Right ventricle myocardium superior (tissue), 1 donor: ENCODE measurements around the gene GAP43. TPM values are rescaled to one million over a fixed set of nuclear protein-coding genes. Genes with fewer than 3 reads are reported as not detected.
A peak's percentile ranks its signal among the peaks of the same experiment; 100 is the strongest.

Experiments
- ATAC-seq: fragments of 200-7000 bp; cut with Tn5 transposase; one replicate; pipeline ENCODE4 v1.9.1; 2020; ENCODE audit warnings: mild to moderate bottlenecking; ENCODE audit not compliant: poor library complexity
- DNase-seq: peaks from one replicate; pipeline ENCODE4 v3.0.0-alpha.2; 2020
- intact Hi-C: fragments of 100-400 bp; cut with DNase I; formaldehyde crosslinking; loops from one replicate; pipeline ENCODE4 v1.11.2; 2022
- long read RNA-seq: library from polyadenylated mRNA; unstranded; transcript quantifications from one replicate; pipeline ENCODE4 v2.0.0, GENCODE V29; 2021
- total RNA-seq: library from RNA; stranded (reverse); fragmentation: NEBNext Ultra II Directional; extraction: Animal tissue kit (Norgen Biotek cat#: 25700); gene quantifications from one replicate; pipeline ENCODE4 v1.2.1, GENCODE V29; 2021
- donor health status: DM: no; HTN: yes; CAD: no; lungs with severe emphysema.

GAP43 gene, protein sequence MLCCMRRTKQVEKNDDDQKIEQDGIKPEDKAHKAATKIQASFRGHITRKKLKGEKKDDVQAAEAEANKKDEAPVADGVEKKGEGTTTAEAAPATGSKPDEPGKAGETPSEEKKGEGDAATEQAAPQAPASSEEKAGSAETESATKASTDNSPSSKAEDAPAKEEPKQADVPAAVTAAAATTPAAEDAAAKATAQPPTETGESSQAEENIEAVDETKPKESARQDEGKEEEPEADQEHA
- total RNA-seq, result 0.38 TPM
- long read RNA-seq, partial matches to known transcripts, result 0 of 1 reads
- long read RNA-seq, other reads (novel, unspliced or antisense), result 0 of 1 reads

DNA sequence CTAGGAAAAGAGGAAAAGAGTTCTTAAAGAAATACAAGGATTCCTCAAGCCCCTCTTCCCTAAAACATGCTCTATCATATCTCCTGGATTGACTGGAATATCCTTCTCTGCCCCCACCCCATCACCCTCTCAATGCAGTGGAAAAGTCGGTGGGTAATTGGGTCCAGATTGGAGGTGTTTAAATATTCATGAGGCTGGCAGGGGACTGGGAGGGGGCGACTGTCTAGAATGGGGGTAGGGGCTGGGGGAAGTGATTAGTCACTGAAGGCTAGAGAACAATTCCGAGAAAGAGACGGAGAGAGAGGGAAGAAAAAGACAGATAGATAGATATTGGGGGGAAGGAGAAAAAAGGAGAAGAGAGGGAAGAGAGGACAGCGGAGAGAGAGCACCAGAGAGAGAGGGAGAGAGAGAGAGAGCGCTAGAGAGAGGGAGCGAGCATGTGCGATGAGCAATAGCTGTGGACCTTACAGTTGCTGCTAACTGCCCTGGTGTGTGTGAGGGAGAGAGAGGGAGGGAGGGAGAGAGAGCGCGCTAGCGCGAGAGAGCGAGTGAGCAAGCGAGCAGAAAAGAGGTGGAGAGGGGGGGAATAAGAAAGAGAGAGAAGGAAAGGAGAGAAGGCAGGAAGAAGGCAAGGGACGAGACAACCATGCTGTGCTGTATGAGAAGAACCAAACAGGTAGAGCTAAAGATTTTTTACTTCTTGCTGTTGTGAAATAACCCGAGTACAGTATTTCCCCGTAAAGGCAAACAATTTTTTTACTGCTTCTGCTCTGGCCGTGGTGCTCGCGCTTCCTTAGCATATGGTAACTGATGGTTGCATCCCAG is at the start of gene GAP43:
GAP43 (plus strand) TSS at position 467 of the 825 bp plus-strand sequence; CDS start at position 647, 180 bp downstream.
- peak; percentile 56 for DNase-seq
- intact Hi-C loops, result no loop called here
- ATAC-seq, result peak; percentile 91

GRCh38 chr3:115576325-115576875 is 46.9 kb upstream of the GAP43 start:
- DNase-seq (no peak), ATAC-seq (no peak)
- intact Hi-C loops, result loop anchor here (10.0 kb wide), 1 partner anchor 362 kb away; no protein-coding TSS in a partner anchor

GRCh38 chr3:115577000-115577399 is 46.3 kb upstream of the GAP43 start:
- ATAC-seq (no peak), DNase-seq (no peak)
- intact Hi-C loops, result loop anchor here (10.0 kb wide), 1 partner anchor 362 kb away; no protein-coding TSS in a partner anchor

DNA sequence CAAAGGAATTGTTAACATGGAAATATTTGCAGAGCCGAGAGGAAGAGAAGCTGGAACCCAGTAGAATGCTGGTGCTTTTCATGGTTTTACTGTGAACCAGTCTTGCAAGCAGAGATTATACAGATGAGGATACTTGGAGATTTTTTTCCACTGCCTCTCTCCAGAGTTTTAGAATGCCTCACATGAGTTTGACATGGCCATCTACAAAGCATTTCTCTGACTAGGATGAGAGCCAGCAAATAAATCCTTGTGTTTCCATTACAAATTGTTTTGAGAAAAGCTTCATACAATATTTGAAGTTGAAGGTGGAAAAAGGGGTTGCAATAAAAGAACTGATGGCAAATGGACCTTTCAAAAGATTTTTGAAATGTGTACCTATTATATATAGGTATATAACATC is 45.0 kb upstream of the GAP43 start:
- no peak for DNase-seq
- intact Hi-C loops, result loop anchor here (10.0 kb wide), 1 partner anchor 364 kb away; no protein-coding TSS in a partner anchor
- ATAC-seq, result no peak

DNA sequence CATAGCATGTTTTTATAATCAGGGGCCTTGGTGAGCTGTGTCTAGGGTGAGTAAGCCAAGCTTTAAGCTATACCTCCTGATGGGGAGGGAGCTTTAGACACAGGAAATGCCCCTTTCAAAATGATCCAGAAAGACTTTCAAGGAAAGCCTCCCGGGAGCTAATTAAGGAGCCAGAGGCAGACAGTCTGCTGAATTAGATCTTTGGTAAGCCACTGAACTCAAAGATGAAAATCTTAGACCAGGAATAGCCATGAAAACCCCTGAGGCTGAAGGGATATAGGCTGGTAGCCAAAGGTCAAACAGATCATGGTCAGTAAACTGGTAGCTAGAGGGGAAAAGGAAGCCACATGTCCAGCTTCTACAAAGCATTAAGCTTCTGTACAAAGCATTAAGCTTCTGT is 42.7 kb upstream of the GAP43 start:
- ATAC-seq (no peak), DNase-seq (no peak)
- intact Hi-C loops, result no loop called here

- ATAC-seq, result peak; percentile 68
- peak; percentile 42 for DNase-seq
- intact Hi-C loops, result no loop called here
Observed at GRCh38 chr3:115581362-115582135, 41.8 kb upstream of the GAP43 start.

DNA sequence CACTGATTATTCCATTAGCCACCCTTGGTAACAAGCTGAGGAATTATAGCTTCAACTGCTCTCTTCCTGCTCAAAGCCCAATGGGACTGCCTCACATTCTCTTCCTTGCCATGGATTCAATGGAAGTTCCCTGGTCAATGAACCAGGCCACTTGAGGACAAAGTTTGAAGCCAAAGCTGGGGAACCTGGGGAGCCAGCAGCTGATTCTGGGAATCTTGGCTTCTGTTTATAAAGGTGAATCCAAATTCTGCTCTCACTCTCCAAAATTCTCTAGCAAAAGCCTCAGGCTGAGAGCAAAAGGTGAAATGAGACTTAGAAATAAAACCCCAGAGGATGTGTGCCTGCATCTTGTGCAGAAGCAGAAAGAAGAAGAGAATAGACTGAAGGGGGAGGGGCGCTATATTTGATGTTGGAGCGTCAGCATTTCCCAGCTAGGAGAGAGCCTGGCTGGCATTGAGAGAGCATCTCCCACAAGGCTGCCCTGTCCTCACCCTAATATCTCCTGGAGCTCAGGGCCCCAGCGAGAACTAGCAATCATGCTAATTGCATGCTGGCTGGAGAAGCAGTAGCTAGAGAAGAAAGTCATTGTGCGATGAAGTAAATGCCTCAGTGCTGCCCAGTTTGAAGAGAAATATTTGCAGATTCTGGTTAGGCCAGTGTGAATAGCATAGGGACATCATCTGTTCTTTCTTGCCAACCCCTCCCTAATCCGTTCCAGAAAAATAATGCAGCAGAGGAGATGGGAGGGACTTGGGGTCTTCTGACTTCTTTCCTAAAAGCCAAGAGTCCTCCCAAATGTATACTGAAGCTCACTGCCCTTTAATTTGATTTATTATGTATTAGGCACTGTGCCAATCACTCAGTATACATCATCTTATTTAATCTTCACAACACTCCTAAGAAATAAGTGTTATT is 34.9 kb upstream of the GAP43 start:
- intact Hi-C loops, result no loop called here
- DNase-seq, result no peak
- ATAC-seq, result no peak

DNA sequence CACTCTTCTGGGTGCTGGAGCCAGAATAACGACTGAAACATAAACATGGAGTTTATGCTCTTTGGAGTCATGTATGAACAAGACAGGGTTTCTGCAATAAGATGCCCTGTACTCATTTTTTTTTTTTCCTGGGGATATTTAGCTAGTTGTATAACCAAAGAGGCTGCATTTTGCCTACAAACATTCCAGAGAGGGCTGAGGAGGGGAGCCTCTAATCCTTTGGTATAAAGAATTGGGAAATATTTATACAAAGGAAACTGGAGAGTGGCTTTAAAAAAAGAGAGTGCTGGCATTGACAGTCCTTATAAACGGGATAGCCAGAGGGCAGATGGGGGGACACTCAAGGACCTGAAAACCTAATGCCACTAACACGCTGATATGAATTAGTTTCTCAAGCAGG is 32.4 kb upstream of the GAP43 start:
- no peak for DNase-seq

DNA sequence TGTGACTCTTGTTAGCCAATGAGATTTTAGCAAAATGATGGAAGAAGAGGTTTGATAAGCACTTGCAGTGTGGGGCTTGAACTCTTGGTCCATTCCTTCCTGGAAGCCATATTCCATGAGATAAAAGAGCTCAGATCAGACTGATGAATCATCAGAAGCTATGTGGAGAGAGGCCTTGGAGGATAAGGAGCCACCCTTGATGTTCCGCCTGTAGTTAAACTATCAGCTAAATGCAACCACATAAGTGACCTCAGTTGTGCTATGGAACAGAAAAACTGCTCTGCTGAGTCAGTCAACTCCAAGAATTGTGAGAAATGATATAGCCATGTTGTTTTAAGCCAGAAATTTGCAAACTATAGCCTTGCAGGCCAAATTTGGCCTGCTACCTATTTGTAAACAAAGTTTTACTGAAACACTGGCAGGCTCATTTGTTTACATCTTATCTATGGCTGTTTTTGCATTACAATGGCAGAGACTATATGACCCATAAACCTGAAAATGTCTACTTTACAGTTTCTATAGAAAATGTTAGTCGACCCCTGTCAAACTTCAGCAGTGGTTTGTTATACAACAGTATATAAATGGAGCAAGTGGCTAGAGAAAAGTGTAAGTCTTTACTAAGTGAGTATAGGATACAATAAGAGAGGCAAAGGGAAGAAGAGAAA is 27.6 kb upstream of the GAP43 start:
- no peak for ATAC-seq
- no peak for DNase-seq
- intact Hi-C loops, result no loop called here

More for the DNA sequence above, 32.4 kb upstream of the GAP43 start:
- no peak for ATAC-seq
- intact Hi-C loops, result no loop called here

DNA sequence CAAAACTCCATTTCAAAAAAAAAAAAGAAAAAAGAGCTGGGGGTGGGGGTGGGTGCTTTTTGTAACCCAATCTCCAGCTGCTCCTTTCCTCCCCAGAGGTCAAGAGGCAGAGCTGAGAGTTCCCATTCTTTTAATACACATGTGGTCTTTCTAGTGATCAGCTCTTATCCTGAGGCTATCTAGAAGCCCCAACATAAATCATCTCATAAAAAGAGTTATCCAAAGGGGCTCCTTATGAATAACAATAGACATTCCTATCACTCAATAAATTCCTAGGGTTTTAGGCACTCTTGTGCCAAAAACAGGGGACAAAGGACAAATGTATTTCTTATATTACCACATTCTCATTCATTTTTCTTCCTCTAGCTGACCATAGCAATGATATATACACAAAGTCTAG is 25.1 kb upstream of the GAP43 start:
- intact Hi-C loops, result no loop called here
- ATAC-seq (no peak), DNase-seq (no peak)

DNA sequence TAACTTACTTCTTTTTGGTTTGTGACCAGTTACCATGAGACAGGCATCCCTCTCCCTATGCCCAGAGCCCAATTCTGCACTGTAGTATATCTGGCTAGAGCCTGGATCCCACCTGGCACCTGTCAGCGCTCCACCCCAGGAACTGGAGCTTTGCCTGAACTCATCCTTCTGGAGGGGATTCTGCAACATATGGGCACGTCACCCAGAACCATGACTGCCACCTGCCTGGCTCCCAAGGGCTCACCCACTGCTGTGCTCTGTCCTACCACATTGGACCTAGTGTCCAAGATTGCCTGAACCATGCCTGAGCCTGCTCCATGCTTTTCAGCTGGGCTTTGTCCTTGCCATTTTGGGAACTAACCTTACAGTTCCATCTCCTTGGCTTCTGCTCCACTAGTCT is 21.1 kb upstream of the GAP43 start:
- ATAC-seq (no peak), DNase-seq (no peak)
- intact Hi-C loops, result no loop called here

- intact Hi-C loops, result no loop called here
- ATAC-seq (no peak), DNase-seq (no peak)
Observed at GRCh38 chr3:115611630-115612029, 11.7 kb upstream of the GAP43 start.

DNA sequence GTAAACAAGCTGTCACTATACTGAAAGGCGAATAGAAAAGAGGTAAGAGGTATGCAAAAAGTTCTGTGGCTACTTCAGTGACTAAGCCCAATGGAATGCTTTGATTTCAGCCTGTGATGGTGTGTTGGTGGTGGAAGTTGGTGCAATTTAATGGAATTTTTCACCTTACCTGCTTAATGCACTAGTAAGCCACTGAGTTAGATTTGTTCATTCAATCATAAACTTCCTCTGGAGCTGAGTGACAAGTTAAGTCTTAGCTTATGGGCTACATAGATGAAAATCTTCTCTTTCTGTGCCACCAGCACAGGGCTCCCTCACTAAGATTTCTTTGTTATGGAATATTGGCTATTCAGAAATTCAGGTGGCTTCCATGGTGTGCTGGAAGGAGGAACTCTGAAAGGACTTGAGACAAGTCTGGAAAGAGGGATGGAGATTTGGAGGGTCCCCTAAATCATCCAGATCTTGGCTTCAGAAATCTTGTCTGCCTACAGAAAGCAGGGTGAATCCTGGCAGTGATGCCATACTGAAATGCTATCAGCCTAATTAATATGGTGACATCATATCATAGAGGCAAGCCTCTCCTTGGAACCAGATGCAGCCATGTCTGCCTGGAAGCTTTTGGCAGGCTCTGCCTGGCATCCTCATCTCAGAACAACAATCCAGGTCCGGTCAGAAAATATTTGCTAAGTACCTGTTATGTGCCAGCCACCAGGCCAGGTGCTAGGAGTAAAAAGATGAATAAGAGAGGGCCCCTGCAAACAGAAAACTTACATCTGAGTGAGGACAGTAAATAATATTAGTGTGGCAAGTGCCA is 8.1 kb upstream of the GAP43 start:
- no peak for DNase-seq
- intact Hi-C loops, result no loop called here
- ATAC-seq, result no peak

DNA sequence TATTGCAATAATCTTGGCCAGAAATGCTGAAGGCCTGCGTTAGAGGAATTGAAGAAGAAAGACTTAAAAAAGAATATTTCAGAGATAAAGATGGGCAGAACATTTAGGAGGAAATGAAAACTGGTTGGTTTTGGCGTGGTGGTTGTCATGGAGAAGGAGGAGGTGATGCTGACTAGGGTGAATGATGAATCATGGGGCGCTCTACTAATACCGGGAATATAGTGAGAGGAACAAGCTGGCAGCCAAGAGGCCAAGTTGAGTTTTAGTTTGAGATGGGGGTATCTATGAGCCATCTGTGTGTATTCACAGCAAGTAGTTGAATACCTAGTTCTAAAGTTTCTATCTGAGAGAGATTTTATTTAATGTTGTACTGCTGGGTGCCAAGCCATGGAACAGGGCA is 6.8 kb upstream of the GAP43 start:
- ATAC-seq (no peak), DNase-seq (no peak)
- intact Hi-C loops, result no loop called here

DNA sequence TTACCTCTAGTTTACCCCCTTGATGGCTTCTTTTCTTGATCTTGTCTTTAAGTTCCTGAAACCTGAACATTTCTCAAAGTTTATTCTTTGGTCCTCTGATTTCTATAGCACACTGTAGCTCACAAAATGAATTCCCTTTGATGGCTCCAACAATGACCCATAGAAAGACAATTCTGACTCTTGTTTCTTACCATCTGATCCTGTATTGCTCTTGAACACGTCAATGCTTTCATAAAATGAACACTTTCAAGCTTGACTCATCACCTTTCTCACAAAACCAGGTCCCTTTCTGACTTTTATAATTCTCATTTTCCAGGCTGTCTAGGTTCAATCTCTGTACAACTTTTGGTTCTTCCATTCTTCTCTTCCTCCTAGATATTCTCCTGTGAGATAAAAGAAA is 5.7 kb upstream of the GAP43 start:
- intact Hi-C loops, result no loop called here
- ATAC-seq (no peak), DNase-seq (no peak)

- no peak for DNase-seq
- no peak for ATAC-seq
- intact Hi-C loops, result no loop called here
Observed at GRCh38 chr3:115624029-115624741, 875 bp downstream of the GAP43 start.
